IMR-90 (cell line): Measurements from ENCODE around the gene TFCP2. TPM values are rescaled to one million over a fixed set of nuclear protein-coding genes. Genes with fewer than 3 reads are reported as not detected.

Source experiments
- ATAC-seq: fragments of 200-7000 bp; cut with Tn5 transposase; 2 replicates; pipeline ENCODE4 v1.9.1; 2020; ENCODE audit warnings: low read depth, mild to moderate bottlenecking, moderate library complexity
- BruUV-seq: library from RNA; stranded (reverse); fragments of 400-500 nt; replicated peaks from 2 replicates; lab custom pipeline; 2021; lab: Mats Ljungman, UMichigan
- CTCF ChIA-PET: fragments of 300-600 bp; formaldehyde crosslinking; extraction: SDS; loops from one replicate; lab custom pipeline; 2021; ENCODE audit warnings: antibody characterized with exemption; lab: Yijun Ruan, JAX
- POLR2A ChIA-PET: fragments of 300-600 bp; sonication (Branson Sonifier 250); formaldehyde crosslinking; loops from one replicate; lab custom pipeline; 2022; ENCODE audit warnings: antibody characterized with exemption; ENCODE audit not compliant: unreplicated experiment; lab: Charles Lee
- DNase-seq: peaks from one replicate; pipeline ENCODE4 v3.0.0; 2013
- H2AFZ ChIP-seq: replicated peaks from 2 replicates; pipeline ENCODE3; 2013; ENCODE audit warnings: low read length, mild to moderate bottlenecking; ENCODE audit not compliant: poor library complexity
- H2AK5ac ChIP-seq: 2 replicates; pipeline ENCODE4 v1.6.1; 2013; ENCODE audit warnings: low read depth, low read length, inconsistent platforms
- H2AK9ac ChIP-seq: replicated peaks from 2 replicates; pipeline ENCODE3; 2013; ENCODE audit warnings: mild to moderate bottlenecking, low read depth, low read length, moderate library complexity; ENCODE audit not compliant: poor library complexity
- H2BK120ac ChIP-seq: 2 replicates; pipeline ENCODE4 v1.6.1; 2013; ENCODE audit warnings: low read depth, low read length, inconsistent platforms
- H2BK15ac ChIP-seq: 3 replicates; pipeline ENCODE4 v1.6.1; 2013; ENCODE audit warnings: low read depth, low read length, inconsistent platforms
- H2BK20ac ChIP-seq: 2 replicates; pipeline ENCODE4 v1.6.1; 2013; ENCODE audit warnings: low read depth, mild to moderate bottlenecking, inconsistent platforms, low read length, moderate library complexity
- H2BK5ac ChIP-seq: 2 replicates; pipeline ENCODE4 v1.6.1; 2013; ENCODE audit warnings: mild to moderate bottlenecking, low read depth, low read length, inconsistent platforms; ENCODE audit not compliant: poor library complexity, severe bottlenecking
- H3K14ac ChIP-seq: replicated peaks from 2 replicates; pipeline ENCODE4 v1.6.1; 2013; ENCODE audit warnings: low read depth, low read length, inconsistent platforms
- H3K18ac ChIP-seq: 2 replicates; pipeline ENCODE4 v1.6.1; 2013; ENCODE audit warnings: low read depth, low read length, control low read depth
- H3K23ac ChIP-seq: 2 replicates; pipeline ENCODE4 v1.6.1; 2013; ENCODE audit warnings: low read depth, low read length, inconsistent platforms
- H3K27ac ChIP-seq: 2 replicates; pipeline ENCODE4 v1.5.1; 2013; ENCODE audit warnings: mild to moderate bottlenecking, control low read depth, low read length; ENCODE audit not compliant: insufficient read depth
- H3K27me3 ChIP-seq: 2 replicates; pipeline ENCODE4 v1.6.1; 2013; ENCODE audit warnings: low read length; ENCODE audit not compliant: control insufficient read depth, insufficient read depth
- H3K36me3 ChIP-seq: 2 replicates; pipeline ENCODE4 v1.6.1; 2013; ENCODE audit warnings: low read length, mixed read lengths; ENCODE audit not compliant: control insufficient read depth, insufficient read depth
- H3K4ac ChIP-seq: 2 replicates; pipeline ENCODE4 v1.6.1; 2013; ENCODE audit warnings: low read depth, low read length, inconsistent platforms
- H3K4me1 ChIP-seq: 2 replicates; pipeline ENCODE4 v1.6.1; 2013; ENCODE audit warnings: low read length, mixed read lengths; ENCODE audit not compliant: control insufficient read depth, insufficient read depth
- H3K4me2 ChIP-seq: 2 replicates; pipeline ENCODE4 v1.6.1; 2013; ENCODE audit warnings: low read depth, mild to moderate bottlenecking, control low read depth, low read length, moderate library complexity
- H3K4me3 ChIP-seq: 2 replicates; pipeline ENCODE4 v1.5.1; 2013; ENCODE audit warnings: low read depth, mild to moderate bottlenecking, control low read depth, low read length, moderate library complexity; ENCODE audit not compliant: insufficient read depth
- H3K56ac ChIP-seq: 2 replicates; pipeline ENCODE4 v1.6.1; 2013; ENCODE audit warnings: low read length, inconsistent platforms; ENCODE audit not compliant: insufficient read depth; ENCODE audit errors: extremely low read depth
- H3K79me1 ChIP-seq, 2 experiments: 2 replicates each; pipeline ENCODE4 v1.6.1; 2013; ENCODE audit warnings: low read length in 2 of 2, inconsistent platforms in 1 of 2, low read depth in 1 of 2
- H3K9ac ChIP-seq: 2 replicates; pipeline ENCODE4 v1.6.1; 2013; ENCODE audit warnings: low read depth, low read length, control low read depth
- H3K9me1 ChIP-seq: 2 replicates; pipeline ENCODE4 v1.6.1; 2013; ENCODE audit warnings: low read length, inconsistent platforms; ENCODE audit not compliant: insufficient read depth
- H3K9me3 ChIP-seq: 2 replicates; pipeline ENCODE4 v1.6.1; 2013; ENCODE audit warnings: low read length; ENCODE audit not compliant: control insufficient read depth, insufficient read depth
- H4K20me1 ChIP-seq: 2 replicates; pipeline ENCODE4 v1.6.1; 2013; ENCODE audit warnings: low read length, inconsistent platforms; ENCODE audit not compliant: insufficient read depth
- H4K5ac ChIP-seq: 2 replicates; pipeline ENCODE4 v1.6.1; 2013; ENCODE audit warnings: mild to moderate bottlenecking, low read depth, low read length, control low read depth
- H4K8ac ChIP-seq, 2 experiments: 2 replicates each; pipeline ENCODE4 v1.6.1; 2013; ENCODE audit warnings: low read depth in 2 of 2, low read length in 2 of 2, control low read depth in 1 of 2, inconsistent platforms in 1 of 2
- H4K91ac ChIP-seq: 2 replicates; pipeline ENCODE4 v1.6.1; 2013; ENCODE audit warnings: low read depth, low read length, inconsistent platforms; ENCODE audit not compliant: insufficient read depth
- BHLHE40 ChIP-seq: fragments of 150-350 bp; IDR thresholded peaks from 2 replicates; pipeline ENCODE4 v1.6.1; 2016; ENCODE audit warnings: mild to moderate bottlenecking, low read depth, low read length
- CEBPB ChIP-seq: IDR thresholded peaks from 2 replicates; pipeline ENCODE4 v1.6.1; 2012; ENCODE audit warnings: low read depth, low read length, improper control_type of control experiment
- CHD1 ChIP-seq: IDR thresholded peaks from 2 replicates; pipeline ENCODE4 v1.6.1; 2012; ENCODE audit warnings: low read depth, low read length, improper control_type of control experiment
- MAFK ChIP-seq: IDR thresholded peaks from 2 replicates; pipeline ENCODE4 v1.6.1; 2012; ENCODE audit warnings: low read depth, low read length, improper control_type of control experiment
- MAZ ChIP-seq: IDR thresholded peaks from 2 replicates; pipeline ENCODE4 v1.6.1; 2012; ENCODE audit warnings: low read depth, mild to moderate bottlenecking, low read length, improper control_type of control experiment, moderate library complexity, borderline replicate concordance
- POLR2A ChIP-seq: IDR thresholded peaks from 2 replicates; pipeline ENCODE4 v1.6.1; 2012; ENCODE audit warnings: mild to moderate bottlenecking, low read depth, low read length
- RFX5 ChIP-seq: IDR thresholded peaks from 2 replicates; pipeline ENCODE4 v1.8.0; 2012; ENCODE audit warnings: low read depth, mild to moderate bottlenecking, low read length, moderate library complexity
- WGBS, 2 experiments: methylation state at CpG; one replicate each; pipeline versions ENCODE4 v1.1.5 to v1.1.7; 2013; ENCODE audit warnings: missing lambda C conversion rate in 2 of 2; ENCODE audit not compliant: insufficient read length in 1 of 2; ENCODE audit errors: extremely low coverage in 2 of 2; 5-methylcytosine and 5-hydroxymethylcytosine counted together
- dilution Hi-C: fragments of 300-500 bp; cut with HindIII; formaldehyde crosslinking; loops from one replicate; pipeline ENCODE4 v1.14.3; 2018; ENCODE audit warnings: low sequenced_read_pairs; ENCODE audit not compliant: unreplicated experiment
- in situ Hi-C: fragments of 300-500 bp; cut with MboI; formaldehyde crosslinking; loops from 3 replicates; pipeline ENCODE4 v1.14.3; 2019; ENCODE audit warnings: low sequenced_read_pairs, inconsistent platforms, mixed read lengths
- intact Hi-C: fragments of 100-400 bp; cut with micrococcal nuclease; formaldehyde crosslinking; loops from 2 replicates; pipeline ENCODE4 v1.10.0; 2022
- polyA plus RNA-seq, 3 experiments: library from polyadenylated mRNA; depleted of rRNA; stranded (reverse); fragments of >200 nt; gene quantifications; 2 replicates each; pipeline ENCODE4 v1.2.3, GENCODE V29; 2012; ENCODE audit warnings: low replicate concordance in 1 of 3
- total RNA-seq: library from RNA; depleted of rRNA; stranded (reverse); fragments of >200 nt; gene quantifications from 2 replicates; pipeline ENCODE4 v1.2.3, GENCODE V29; 2012
- TF ChIP-seq, protein P1 (sequence below): conservative IDR thresholded peaks from 2 replicates; pipeline ENCODE4 v1.5.1; 2012; ENCODE audit warnings: mild to moderate bottlenecking, low read depth, low read length, improper control_type of control experiment
- TF ChIP-seq, protein P2 (sequence below): fragments of 150-350 bp; IDR thresholded peaks from 2 replicates; pipeline ENCODE4 v1.6.1; 2016; ENCODE audit warnings: low read depth, mild to moderate bottlenecking, low read length, moderate library complexity, borderline replicate concordance

The TFCP2 gene
- total and polyA plus RNA-seq, 2 of the 4 experiments (the other 2 are of a cell fraction): 10.0 to 15.4 TPM

DNA sequence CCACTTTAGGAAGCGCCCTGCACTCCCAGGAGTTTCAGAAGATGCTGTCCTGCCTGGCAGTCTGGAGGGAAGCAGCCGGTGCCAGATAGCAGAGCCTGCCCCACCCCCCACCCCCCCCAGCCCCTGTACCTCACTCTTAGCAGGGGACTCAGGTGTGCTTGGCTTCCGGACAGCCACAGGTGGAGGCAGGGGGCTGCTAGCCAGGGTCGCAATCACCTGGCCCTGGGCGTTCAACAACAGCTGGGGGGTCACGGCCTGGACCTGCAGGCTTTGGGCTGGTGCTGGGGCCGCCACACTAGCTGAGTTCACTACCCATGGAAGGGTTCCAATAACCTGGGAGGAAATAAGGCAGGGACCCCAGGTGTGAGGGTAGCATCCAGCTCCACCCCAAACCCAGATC, 22.9 kb upstream of the TFCP2 start:
- intact Hi-C loops (no loop called here), dilution Hi-C loops (no loop called here), in situ Hi-C loops (no loop called here)
- Histone ChIP-seq H2BK5ac (no peak overlapping the region), H3K27ac (no peak overlapping the region), H4K20me1 (no peaks in the 10 kb centered on the region), H3K27me3 (no peaks in the 10 kb centered on the region), H3K23ac (no peak overlapping the region), H3K9ac (no peak overlapping the region), H3K36me3 (peaks cover 8% of the 10 kb centered on the region; the same call in 1 of the 2 replicates), H2BK120ac (no peak overlapping the region), H3K4ac (no peak overlapping the region), H2AK9ac (no peak overlapping the region), H2AK5ac (no peak overlapping the region), H3K9me3 (no peaks in the 10 kb centered on the region), H3K4me1 (no peaks in the 10 kb centered on the region), H4K91ac (no peak overlapping the region), H3K79me1 (no peaks in the 10 kb centered on the region), H4K8ac (no peak overlapping the region), H3K56ac (no peak overlapping the region), H3K9me1 (0 out of 2 replicates have a peak, but pooled peaks cover 2% of the 10 kb centered on the region), H3K4me3 (no peak overlapping the region), H4K5ac (no peak overlapping the region), H2BK20ac (no peak overlapping the region), H3K14ac (no peak overlapping the region), H3K18ac (no peak overlapping the region), H2AFZ (no peak overlapping the region), H3K4me2 (no peak overlapping the region), H2BK15ac (no peak overlapping the region)
- ATAC-seq: no peak
- POLR2A ChIA-PET: no interaction called here
- no TSS peak for BruUV-seq
- TF ChIP-seq POLR2A: no peak
- no peak for TF ChIP-seq MAZ
- TF ChIP-seq CHD1: no peak
- TF ChIP-seq, protein P1, sequence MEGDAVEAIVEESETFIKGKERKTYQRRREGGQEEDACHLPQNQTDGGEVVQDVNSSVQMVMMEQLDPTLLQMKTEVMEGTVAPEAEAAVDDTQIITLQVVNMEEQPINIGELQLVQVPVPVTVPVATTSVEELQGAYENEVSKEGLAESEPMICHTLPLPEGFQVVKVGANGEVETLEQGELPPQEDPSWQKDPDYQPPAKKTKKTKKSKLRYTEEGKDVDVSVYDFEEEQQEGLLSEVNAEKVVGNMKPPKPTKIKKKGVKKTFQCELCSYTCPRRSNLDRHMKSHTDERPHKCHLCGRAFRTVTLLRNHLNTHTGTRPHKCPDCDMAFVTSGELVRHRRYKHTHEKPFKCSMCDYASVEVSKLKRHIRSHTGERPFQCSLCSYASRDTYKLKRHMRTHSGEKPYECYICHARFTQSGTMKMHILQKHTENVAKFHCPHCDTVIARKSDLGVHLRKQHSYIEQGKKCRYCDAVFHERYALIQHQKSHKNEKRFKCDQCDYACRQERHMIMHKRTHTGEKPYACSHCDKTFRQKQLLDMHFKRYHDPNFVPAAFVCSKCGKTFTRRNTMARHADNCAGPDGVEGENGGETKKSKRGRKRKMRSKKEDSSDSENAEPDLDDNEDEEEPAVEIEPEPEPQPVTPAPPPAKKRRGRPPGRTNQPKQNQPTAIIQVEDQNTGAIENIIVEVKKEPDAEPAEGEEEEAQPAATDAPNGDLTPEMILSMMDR: no peak
- TF ChIP-seq CEBPB: no peak
- TF ChIP-seq RFX5: no peak
- TF ChIP-seq, protein P2, sequence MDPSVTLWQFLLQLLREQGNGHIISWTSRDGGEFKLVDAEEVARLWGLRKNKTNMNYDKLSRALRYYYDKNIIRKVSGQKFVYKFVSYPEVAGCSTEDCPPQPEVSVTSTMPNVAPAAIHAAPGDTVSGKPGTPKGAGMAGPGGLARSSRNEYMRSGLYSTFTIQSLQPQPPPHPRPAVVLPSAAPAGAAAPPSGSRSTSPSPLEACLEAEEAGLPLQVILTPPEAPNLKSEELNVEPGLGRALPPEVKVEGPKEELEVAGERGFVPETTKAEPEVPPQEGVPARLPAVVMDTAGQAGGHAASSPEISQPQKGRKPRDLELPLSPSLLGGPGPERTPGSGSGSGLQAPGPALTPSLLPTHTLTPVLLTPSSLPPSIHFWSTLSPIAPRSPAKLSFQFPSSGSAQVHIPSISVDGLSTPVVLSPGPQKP: no peak
- TF ChIP-seq MAFK: no peak
- TF ChIP-seq BHLHE40: no peak
- WGBS, 2 experiments: 90% methylated on average over 2 of the region's 7 CpGs; no CpG with 5 or more reads in 1 of the 2 experiments
- CTCF ChIA-PET: interaction anchor here (0.6 kb wide), 1 partner anchor 1204 kb away, joined by 3 read pairs; no protein-coding TSS in a partner anchor
- no peak for DNase-seq
